Ascending aorta (tissue), 2 donors: ENCODE measurements around the gene LIX1L. TPM values are rescaled to one million over a fixed set of nuclear protein-coding genes. Genes with fewer than 3 reads are reported as not detected.
A peak's percentile ranks its signal among the peaks of the same experiment; 100 is the strongest.

ENCODE experiments used
- DNase-seq, 2 donors: peaks; one replicate each; pipeline ENCODE4 v3.0.0-alpha.2; 2019; ENCODE audit warnings: low spot score in 2 of 2
- H3K27ac ChIP-seq, 2 donors: fragments of 200-600 bp; sonication (generic); one replicate each; pipeline ENCODE4 v1.5.1; 2016 to 2017; ENCODE audit warnings: mild to moderate bottlenecking in 1 of 2
- H3K27me3 ChIP-seq: fragments of 200-600 bp; sonication (generic); one replicate; pipeline ENCODE4 v1.5.1; 2017
- H3K36me3 ChIP-seq, 2 donors: fragments of 200-600 bp; sonication (generic); one replicate each; pipeline ENCODE4 v1.5.1; 2016
- H3K4me1 ChIP-seq, 2 donors: fragments of 200-600 bp; sonication (generic); one replicate each; pipeline ENCODE4 v1.5.1; 2016 to 2017; ENCODE audit warnings: mild to moderate bottlenecking in 1 of 2
- H3K4me3 ChIP-seq, 2 donors: fragments of 200-600 bp; sonication (generic); one replicate each; pipeline ENCODE4 v1.5.1; 2016 to 2017; ENCODE audit warnings: mild to moderate bottlenecking in 1 of 2
- H3K9me3 ChIP-seq, 2 donors: fragments of 200-600 bp; sonication (generic); one replicate each; pipeline ENCODE4 v1.5.1; 2016
- intact Hi-C: fragments of 100-400 bp; cut with DNase I; formaldehyde crosslinking; loops from one replicate; pipeline ENCODE4 v1.15.1; 2023
- total RNA-seq: library from RNA; depleted of rRNA; stranded (reverse); fragments of >200 nt; gene quantifications from one replicate; pipeline ENCODE4 v1.1.0, GENCODE V29; 2016
- TF ChIP-seq, protein P1 (sequence below), 3 experiments: fragments of 200-600 bp in 2 of 3; fragments of 450-650 bp in 1 of 3; sonication (generic) in 2 of 3; IDR thresholded peaks; one replicate each; pipeline ENCODE4 v1.5.1; 2016 to 2019; ENCODE audit warnings: antibody characterized with exemption in 3 of 3, mild to moderate bottlenecking in 1 of 3, moderate library complexity in 1 of 3

Gene LIX1L
- total RNA-seq, 1 donor from 2014 or later: 44.0 TPM

DNA sequence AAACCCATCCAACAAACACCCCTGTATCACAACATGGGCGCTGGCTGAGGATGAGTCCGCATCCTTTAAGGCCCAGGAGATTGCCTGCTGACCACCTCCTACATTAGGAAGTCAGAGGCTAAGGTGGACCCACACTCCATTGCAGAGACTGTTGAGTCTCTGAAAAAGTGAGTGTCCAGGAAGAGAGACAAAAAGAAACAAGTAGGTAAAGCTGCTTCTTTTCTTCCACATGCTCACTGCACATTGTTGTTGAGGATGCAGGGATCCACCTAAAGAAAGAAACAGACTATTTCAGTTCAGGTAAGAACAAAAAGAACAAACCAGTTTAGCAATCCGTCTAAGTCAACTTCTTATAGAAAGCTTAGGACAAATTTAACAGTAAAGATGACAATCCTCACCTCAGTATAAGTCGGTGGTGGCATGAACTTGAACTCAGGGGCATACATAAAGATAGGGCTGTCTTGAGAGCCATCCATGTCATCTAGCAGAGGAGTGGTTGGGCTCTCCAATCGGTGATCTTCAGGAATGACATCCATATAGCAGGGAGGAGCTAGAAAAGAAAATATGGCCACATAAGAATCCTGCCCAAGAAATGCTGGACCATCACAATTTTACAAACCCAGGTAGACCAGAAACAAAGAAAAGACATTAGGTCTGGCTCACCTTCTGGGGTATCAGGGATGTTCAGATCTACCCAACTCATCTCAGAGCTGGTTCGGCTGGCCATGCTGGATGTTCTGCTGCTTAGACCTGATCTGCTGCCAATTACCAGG, 36.0 kb upstream of the LIX1L start:
- peaks cover 29 to 43% of the 10 kb centered on the region in 2 donors for H3K36me3 ChIP-seq
- intact Hi-C loops: no loop called here
- H3K9me3 ChIP-seq: no peaks in the 10 kb centered on the region
- H3K4me1 ChIP-seq: peaks cover 0 to 23% of the 10 kb centered on the region in 2 donors
- no peaks in the 10 kb centered on the region for H3K27me3 ChIP-seq
- H3K27ac ChIP-seq: peak overlapping the region; percentile 89 to 95
- peak in 1 of 2 donors; percentile 35 for DNase-seq
- TF ChIP-seq, protein P1, sequence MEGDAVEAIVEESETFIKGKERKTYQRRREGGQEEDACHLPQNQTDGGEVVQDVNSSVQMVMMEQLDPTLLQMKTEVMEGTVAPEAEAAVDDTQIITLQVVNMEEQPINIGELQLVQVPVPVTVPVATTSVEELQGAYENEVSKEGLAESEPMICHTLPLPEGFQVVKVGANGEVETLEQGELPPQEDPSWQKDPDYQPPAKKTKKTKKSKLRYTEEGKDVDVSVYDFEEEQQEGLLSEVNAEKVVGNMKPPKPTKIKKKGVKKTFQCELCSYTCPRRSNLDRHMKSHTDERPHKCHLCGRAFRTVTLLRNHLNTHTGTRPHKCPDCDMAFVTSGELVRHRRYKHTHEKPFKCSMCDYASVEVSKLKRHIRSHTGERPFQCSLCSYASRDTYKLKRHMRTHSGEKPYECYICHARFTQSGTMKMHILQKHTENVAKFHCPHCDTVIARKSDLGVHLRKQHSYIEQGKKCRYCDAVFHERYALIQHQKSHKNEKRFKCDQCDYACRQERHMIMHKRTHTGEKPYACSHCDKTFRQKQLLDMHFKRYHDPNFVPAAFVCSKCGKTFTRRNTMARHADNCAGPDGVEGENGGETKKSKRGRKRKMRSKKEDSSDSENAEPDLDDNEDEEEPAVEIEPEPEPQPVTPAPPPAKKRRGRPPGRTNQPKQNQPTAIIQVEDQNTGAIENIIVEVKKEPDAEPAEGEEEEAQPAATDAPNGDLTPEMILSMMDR (IDR thresholded peaks at IDR 0.05): no peak
- peak overlapping the region; percentile 79 to 88 for H3K4me3 ChIP-seq

DNA sequence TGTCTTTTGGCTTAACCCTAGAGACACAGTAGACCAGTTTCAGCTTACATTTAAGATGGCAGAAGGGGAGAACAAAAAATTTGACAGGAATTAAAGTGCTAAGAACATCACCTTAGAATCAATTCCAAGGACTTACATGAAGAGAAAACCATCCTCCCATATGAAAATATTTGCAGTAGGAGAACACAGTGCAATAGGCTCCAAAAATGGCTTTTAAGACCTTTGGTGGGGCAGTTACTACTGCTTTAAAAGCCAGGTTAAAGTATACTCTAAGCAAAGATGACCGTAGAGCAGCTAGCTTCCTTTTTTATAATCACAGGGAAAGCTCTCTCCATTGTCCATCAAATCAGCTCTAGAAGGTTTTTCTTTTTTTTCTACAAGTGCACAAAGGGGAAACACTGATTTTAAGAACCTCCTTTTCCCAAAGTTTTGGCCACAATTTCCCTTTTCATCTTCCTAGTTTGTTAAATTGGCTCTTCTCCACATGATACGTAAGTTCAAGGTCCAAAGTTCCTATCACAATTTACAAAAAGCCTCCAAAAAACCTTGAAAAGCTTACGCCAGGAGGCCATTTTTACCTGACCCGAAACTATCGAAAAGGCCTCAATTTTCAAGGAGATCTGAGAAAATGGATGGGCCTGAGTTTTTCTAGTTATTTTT, 35.3 kb upstream of the LIX1L start:
- H3K4me1 ChIP-seq: peaks cover 0 to 16% of the 10 kb centered on the region in 2 donors
- no peaks in the 10 kb centered on the region for H3K27me3 ChIP-seq
- TF ChIP-seq, protein P1 (IDR thresholded peaks at IDR 0.05): no peak
- peak overlapping the region; percentile 79 to 88 for H3K4me3 ChIP-seq
- H3K27ac ChIP-seq: peak overlapping the region; percentile 89 to 95
- no peak for DNase-seq
- peaks cover 29 to 43% of the 10 kb centered on the region in 2 donors for H3K36me3 ChIP-seq
- no peaks in the 10 kb centered on the region for H3K9me3 ChIP-seq
- intact Hi-C loops: no loop called here

DNA sequence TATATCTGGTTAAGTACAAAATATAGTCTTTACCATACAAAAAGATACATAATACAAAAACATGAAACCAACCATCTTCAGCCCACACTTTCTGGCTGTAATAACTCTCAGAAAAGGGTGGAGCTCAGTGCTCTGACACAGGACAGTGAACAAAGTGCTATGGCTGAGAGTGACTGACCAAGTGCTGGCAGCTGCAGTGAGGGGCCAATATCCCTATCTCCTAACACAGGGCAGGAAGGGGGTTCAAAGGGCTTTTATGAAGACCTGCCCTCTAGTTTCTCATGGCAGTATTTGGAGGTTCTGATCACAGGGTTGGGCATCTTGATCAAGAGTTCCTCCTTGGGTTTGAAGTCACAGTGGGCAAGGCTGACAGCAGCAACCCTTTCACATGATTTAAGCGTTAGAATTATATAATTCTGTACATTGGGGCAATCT, 34.7 kb upstream of the LIX1L start:
- H3K4me1 ChIP-seq: peaks cover 0 to 13% of the 10 kb centered on the region in 2 donors
- peak in 1 of 2 donors; percentile 53 for DNase-seq
- H3K9me3 ChIP-seq: no peaks in the 10 kb centered on the region
- TF ChIP-seq, protein P1 (IDR thresholded peaks at IDR 0.05): no peak
- H3K36me3 ChIP-seq: peaks cover 29 to 43% of the 10 kb centered on the region in 2 donors
- H3K27me3 ChIP-seq: no peaks in the 10 kb centered on the region
- H3K4me3 ChIP-seq: peak overlapping the region; percentile 79 to 88
- H3K27ac ChIP-seq: peak overlapping the region; percentile 89 to 95
- intact Hi-C loops: no loop called here

DNA sequence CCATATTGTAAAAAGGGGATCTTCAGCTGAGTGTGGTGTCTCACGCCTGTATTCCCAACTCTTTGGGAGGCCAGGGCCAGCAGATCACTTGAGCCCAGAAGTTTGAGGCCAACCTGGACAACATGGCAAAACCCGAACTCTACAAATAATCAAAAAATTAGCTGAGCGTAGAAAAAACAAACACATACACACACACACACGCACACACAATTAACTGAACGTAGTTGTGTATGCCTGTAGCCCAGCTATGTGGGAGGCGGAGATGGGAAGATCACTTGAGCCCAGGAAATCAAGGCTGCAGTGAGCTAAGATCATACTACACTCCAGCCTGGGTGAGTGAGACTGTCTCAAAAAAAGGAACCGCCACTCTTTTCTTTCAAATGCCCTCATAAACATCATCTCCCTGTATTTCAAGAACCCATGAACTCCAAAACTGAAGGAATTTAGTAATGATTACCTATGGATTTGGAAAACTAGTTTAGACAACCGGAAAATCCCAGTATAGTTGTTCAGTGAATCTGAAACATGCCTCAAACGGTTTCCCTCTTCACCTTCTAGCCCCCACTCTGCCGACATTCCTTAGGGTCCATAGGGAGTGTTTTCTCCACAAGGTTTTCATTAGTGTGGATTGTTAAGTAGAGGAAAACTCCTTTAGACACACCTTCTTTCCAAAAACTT, 34.1 kb upstream of the LIX1L start:
- H3K27ac ChIP-seq: peak overlapping the region; percentile 89 to 95
- intact Hi-C loops: no loop called here

DNA sequence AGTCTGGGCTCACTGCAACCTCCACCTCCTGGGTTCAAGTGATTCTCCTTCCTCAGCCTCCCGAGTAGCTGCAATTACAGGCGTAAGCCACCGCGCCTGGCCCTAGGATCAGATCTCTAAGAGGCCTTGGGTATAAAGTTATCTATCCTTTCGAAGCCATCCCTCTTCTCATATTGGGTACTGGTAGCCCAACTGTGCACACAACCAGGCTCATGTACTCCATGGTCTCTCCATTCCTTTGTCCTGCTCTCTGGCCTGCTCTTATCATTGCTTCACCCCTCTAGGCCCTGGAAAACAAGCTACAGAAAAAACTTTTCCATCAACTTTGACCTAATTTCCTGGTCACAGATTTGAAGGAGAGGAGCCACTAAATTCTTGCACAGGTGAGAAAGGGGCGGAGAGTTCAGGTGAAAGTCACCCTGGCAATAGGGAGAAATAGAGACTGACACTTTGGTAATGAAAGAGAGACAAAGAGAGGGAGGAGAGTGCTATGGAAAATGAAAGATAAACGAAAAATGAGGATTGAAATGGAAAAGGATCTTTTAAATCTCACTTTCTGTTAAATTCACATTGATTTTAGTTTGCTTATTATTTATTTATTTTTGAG, 32.5 kb upstream of the LIX1L start:
- Histone ChIP-seq H3K27ac (peak overlapping the region; percentile 46 to 95), H3K36me3 (peaks cover 26 to 35% of the 10 kb centered on the region in 2 donors), H3K4me3 (no peak overlapping the region), H3K27me3 (no peaks in the 10 kb centered on the region), H3K9me3 (no peaks in the 10 kb centered on the region), H3K4me1 (peaks cover 2 to 24% of the 10 kb centered on the region in 2 donors)
- TF ChIP-seq, protein P1 (IDR thresholded peaks at IDR 0.05): no peak
- peak in 1 of 2 donors; percentile 67 for DNase-seq
- intact Hi-C loops: no loop called here

More for the DNA sequence above, 34.1 kb upstream of the LIX1L start:
- Histone ChIP-seq H3K27me3 (no peaks in the 10 kb centered on the region), H3K36me3 (peaks cover 29 to 43% of the 10 kb centered on the region in 2 donors), H3K4me1 (peaks cover 0 to 13% of the 10 kb centered on the region in 2 donors), H3K4me3 (peak overlapping the region; percentile 79 to 88), H3K9me3 (no peaks in the 10 kb centered on the region)
- peak in 1 of 2 donors; percentile 58 for DNase-seq
- TF ChIP-seq, protein P1 (IDR thresholded peaks at IDR 0.05): no peak
